Measurements from ENCODE around the gene ACIN1.

DNA sequence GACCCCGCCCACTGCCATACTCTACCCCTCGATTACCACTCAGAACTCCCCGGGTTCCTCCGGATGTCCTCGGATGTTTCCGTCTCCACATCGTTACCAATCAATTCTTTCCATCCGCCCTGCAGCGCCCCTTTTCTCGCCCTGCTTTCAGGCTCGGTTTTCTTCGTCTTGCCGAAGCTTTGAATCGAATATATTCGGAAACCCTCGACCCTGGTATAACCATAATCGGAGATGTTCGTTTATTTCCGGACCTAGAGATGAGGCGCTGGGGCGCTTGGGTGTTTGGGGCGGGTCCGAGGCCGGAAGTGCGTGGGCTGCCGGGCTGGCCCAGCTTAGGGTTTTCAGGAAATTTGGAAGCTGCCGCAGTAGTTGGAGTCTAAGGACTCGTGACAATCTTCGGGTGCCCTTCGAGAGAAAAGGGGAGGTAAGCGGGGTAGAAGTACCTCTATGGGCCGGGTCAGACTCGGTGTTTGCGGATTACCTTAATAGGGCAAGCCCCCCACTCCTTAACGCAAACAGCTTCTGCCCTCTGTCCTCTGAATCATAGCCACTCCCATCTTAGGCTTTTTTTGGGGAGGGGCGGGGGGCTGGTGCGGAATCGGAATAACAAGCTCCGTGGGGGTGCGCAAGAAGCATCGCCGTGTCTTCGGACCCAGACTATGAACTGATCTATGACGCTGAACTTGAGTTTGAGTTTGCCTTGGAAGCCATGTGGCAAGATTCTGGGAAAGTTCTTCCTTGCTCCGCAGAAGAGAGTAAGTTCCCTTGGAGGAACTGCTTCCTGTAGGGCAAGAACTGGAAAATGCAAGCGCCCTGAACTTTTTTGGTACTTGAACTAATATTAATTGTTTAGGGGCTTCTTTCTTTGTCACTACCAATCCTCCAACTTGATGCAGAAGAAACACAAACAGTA lies 516 bp upstream of the ACIN1 start, which contains the start of gene C14orf119:
- TF ChIP-seq, protein P1, sequence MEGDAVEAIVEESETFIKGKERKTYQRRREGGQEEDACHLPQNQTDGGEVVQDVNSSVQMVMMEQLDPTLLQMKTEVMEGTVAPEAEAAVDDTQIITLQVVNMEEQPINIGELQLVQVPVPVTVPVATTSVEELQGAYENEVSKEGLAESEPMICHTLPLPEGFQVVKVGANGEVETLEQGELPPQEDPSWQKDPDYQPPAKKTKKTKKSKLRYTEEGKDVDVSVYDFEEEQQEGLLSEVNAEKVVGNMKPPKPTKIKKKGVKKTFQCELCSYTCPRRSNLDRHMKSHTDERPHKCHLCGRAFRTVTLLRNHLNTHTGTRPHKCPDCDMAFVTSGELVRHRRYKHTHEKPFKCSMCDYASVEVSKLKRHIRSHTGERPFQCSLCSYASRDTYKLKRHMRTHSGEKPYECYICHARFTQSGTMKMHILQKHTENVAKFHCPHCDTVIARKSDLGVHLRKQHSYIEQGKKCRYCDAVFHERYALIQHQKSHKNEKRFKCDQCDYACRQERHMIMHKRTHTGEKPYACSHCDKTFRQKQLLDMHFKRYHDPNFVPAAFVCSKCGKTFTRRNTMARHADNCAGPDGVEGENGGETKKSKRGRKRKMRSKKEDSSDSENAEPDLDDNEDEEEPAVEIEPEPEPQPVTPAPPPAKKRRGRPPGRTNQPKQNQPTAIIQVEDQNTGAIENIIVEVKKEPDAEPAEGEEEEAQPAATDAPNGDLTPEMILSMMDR (optimal IDR thresholded peaks at IDR 0.05 in 1 of 3, IDR thresholded peaks at IDR 0.05 in 1 of 3, conservative IDR thresholded peaks at IDR 0.05 in 1 of 3; ENCODE audit: extremely low read depth in 1 of 3, insufficient read depth in 2 of 3, low read length in 3 of 3) = no peak
- TF ChIP-seq EZH2 (IDR thresholded peaks at IDR 0.05; ENCODE audit: low read length) = no peak

Data from keratinocyte (primary cell).